NCI-H226 (cell line): ENCODE results near the gene SLC7A8.
A peak's percentile ranks its signal among the peaks of the same experiment; 100 is the strongest.
"Not testable (repeated sequence)": the region's sequence is repeated elsewhere in the genome, so short reads cannot be mapped to it uniquely, and the experiment has no call there.

ENCODE experiments used
- DNase-seq: peaks from one replicate; pipeline ENCODE4 v3.0.0-alpha.2; 2015

Gene SLC7A8

DNA sequence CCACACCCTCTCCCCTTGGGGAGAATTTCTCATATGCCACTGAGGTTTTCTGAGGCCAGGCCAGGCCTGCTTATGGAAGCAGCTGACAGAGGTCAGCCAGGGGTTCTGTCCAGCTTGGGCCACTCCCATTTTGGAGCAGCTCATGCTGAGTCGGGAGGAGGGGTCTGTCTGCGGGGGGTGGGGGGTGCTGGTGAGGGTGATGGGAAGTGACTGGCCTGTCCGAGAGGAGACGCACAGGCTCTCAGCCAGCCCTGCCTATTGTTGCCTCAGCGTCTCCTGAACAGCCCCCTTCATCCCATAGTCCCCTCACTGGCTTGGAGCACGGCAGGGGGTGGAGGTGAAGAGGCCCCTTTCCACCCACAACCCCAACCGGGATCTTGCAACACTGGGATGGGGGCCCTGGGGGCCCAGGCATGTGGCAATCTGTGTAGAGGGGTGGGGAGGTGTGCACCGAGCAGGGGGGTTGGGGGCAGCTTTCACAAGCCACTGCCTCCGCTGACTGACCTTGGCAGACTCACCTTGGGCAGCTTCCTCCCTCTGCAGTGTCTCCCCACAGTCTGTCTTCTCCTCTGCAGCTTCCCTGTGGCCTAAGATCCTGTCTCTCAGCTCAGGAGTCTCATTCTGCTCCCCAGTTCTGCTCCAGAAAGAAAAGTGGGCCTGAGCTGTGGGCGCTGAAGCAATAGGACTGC, 69.9 kb downstream of the SLC7A8 start:
- no peak for DNase-seq

DNA sequence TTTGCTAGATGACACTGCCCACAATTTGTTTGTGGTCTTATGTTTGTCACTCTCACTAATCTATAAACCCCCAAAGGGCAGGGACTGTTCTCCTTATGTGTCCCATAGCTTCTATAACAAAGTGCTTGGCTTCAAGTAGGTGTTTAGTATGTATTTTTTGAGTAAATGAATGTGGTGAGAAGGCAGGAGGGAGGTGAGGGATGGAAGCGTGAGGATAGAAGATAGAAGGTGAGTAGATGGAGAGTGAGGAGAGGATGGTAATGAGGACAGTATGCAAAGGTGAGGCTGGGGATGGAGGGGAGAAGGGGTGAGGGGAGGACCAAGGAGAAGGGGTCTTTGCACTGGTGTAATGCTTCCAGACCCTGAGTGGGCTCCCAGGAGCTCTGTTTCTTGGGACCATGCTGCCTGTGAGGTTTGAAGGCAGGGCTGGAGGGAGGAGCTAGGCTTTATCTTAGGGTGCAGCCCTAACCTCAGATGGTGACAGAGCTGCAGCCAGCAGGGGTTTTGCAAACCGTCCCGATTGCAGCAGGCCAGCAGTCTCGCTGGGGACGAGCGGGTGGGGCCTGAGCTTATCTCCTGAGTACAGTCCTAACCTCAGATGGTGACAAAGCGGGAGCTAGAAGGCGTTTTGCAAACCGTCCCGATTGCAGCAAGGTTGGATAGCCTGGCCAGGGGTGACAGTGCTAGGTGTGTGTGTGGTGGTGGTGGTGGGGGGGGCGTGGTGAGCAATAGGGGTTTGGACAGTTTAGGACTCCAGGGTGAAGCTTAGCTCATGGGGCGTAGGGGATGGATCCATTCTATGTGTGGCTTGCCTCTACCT, 70.9 kb downstream of the SLC7A8 start:
- no peak for DNase-seq

DNA sequence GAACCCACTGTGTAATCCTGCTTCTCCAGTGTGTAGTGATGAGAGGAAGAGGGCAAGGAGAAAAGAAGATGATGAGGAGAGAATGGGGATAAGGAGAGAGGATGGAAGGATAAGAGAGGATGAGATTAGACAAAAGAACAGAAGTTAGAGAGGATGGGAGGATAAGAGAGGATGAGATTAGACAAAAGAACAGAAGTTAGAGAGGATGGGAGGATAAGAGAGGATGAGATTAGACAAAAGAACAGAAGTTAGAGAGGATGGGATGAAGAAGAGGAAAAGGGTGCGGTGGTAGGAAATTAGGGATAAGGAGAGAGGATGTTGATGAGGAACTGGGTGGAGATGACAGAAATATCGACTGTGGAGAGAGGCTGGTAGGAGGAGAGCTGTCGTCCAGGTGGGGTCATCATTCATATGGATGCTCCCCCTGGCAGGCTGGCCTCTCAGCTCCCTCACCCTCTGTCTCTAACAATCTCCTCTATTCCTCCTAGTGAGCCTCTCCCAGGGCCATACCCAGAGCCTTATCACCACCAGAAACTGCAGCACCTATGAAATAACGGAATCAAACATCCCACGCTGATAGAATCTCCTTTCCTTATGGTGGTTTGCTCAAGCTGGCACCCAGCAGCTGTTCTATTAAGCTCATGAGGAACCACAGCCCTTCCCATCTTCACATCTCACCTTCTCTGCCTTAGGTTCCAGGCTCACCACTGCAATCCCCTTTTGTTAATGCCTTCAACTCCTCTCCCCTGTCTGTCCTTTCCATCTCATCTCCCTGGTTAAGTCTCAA, 72.7 kb downstream of the SLC7A8 start:
- DNase-seq = no peak

DNA sequence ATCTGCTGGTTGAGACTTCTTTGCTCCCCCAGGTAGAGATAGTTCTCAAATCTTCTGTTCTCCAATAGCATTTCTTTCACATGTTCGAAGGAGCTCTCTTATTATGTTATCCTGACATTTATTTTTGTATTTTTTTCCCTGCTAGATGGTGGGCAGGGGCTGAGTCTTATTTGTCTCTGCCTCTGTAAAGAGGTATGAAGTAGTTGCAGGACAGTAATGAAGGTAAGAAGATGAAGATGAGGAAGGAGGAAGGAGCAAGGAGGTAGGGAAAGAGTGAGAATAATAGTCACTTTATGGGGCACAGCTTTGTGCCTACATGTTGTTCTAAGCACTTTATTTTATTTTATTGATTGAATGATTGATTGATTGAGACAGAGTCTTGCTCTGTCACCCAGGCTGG, 73.7 kb downstream of the SLC7A8 start:
- DNase-seq = no peak

DNA sequence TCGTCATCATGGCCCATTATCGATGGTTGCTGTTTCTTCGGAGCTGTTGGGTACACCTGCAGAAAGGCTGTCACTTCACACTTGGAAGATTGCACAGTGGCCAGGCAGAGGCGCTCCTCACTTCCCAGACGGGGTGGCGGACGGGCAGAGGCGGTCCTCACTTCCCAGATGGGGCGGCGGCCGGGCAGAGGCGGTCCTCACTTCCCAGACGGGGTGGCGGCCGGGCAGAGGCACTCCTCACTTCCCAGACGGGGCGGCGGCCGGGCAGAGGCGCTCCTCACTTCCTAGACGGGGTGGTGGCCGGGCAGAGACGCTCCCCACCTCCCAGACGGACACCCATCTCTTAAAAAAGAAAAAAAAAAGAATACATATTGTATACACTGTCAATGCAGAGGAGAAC, 75.3 kb downstream of the SLC7A8 start:
- DNase-seq = not testable (repeated sequence)

DNA sequence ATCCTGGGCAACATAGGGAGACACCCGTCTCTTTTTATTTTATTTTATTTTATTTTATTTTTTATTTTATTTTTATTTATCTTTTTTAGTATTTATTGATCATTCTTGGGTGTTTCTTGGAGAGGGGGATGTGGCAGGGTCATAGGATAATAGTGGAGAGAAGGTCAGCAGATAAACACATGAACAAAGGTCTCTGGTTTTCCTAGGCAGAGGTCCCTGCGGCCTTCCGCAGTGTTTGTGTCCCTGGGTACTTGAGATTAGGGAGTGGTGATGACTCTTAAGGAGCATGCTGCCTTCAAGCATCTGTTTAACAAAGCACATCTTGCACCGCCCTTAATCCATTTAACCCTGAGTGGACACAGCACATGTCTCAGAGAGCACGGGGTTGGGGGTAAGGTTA, 75.8 kb downstream of the SLC7A8 start:
- DNase-seq = not testable (repeated sequence)

DNA sequence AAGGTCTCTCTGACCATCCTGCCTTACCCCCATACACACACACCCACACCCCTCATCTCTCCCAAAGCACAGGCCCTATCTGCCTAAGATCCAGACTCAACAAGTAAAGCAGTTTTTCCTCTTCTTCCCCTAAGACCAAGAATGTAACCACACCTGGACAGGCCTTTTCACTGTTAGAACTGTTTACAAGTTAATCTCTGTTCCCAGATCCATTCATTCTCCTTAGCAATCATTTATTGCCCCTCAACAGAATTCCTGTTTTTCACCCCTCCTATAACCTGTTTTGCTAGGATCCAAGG, 76.8 kb downstream of the SLC7A8 start:
- no peak for DNase-seq

DNA sequence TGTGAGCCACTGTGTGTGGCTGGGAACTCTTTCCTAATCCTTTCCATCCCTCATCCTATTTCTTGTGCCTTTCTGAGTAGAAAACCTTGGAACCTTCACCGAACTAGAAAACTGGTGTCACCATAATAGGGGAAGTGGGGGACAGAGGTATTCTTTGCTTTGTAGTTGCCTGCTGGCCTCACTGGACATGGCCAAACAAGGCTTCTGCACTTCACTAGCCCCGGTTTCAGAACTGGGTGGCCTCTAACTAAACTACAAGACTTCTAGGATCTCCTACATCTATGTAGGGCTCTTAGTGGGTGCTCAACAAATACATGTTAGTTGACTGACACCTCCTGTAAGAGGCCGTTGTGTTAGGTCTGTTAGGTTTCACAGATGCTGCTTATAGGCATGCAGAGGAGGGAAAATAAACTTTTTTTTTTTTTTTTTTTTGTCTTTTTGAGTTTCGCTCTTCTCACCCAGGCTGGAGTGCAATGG, 78.1 kb downstream of the SLC7A8 start:
- DNase-seq = no peak

DNA sequence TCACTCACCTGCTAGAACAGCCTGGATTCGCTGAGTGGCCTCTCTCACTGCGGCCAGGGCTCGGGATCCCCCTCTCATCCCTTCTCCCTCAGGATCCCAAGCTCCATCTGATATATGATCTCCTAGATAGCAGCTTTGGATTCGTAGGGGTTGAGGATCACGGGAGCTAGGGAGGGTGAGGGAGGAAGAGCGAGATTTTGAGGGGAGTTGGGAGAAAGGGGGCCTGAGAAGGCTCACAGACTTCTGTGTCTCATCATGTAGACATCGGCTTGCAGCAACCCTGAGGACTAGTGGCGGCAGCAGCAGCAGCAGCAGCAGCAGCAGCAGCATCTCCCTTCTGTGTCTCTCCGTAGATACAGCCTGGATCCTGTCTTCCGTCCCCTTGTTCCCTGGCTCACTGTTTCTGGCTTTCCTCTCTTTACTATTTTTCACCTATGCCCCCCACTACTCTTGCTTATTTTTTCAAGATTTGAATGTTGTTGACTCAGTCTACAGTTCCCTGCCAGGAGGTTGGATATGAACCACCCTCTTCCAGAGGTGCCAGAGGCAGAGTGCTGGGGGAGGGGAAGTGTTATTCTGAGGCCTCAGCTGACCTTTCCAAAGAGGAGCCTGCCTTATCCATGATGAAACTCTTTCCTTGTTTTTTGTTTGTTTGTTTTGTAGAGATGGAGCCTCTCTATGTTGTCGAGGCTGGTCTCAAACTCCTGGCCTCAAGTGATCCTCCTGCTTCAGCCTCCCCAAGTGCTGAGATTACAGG, 78.7 kb downstream of the SLC7A8 start, which contains the start of gene CIROP:
Gene CIROP (minus strand): TSS at position 399 of the 757 bp plus-strand sequence. CDS start 69 bp downstream, at position 330.
- DNase-seq = no peak

DNA sequence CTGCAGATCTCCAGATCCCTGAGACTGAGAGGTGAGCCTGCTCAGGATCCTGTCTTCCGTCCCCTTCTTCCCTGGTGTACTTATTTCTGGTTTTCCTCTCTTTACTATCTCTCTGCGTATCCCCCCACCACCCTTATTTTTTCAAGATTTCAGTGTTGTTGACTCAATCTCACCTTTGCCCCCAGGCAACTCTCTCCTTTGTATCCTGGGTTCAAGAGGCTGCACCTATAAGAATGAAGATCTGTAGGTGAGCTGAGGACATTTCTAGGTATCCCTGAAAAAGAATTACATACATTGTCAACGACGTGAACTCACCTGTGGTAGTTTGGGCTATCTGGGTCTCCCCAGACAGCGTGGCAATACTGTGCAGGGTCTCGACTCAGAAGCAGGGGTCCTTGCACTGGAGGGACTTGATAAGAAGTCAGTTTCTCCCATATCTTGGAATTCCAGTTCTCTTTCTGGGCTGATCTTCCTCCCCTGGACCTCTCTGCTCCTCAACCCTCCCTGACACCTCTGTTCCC, 79.3 kb downstream of the SLC7A8 start:
- no peak for DNase-seq

DNA sequence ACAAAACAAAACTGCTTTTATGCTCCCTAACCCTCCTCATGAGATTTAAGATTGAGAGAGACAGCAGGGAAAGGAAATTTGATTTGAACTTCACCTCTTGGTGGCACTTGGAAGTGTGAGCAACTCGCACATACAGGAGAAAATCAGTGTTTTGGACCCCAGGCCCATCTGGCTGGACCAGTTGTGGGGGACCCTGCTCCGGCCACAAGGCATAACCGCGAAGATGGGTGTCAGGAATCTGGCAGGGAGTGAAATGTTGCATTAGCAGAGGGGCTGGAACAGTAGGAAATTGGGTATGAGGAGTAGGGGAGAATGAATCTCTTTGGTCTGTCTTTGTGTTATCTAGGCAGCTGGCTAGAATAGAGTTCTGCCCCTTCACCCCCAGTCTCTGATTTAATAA, 79.9 kb downstream of the SLC7A8 start:
- DNase-seq = no peak

DNA sequence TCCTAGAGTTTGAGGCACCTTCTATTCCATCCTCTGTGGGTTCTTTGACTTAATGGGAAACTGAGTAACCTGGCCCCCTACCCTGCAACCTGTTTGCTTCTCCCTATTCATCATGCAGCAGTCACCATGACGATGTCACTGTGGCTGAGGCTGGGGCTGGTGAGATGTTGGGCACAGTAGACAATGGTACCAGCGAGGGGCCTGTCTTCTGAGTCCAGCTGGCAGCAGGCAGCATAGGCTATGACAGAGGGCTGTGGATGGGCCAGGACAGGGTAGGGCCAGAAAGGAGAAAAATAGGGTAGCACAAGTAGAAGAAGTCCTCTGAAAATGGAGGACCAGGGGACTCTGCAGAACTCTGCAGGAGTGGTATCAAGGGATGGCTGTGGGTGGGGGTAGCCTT, 80.7 kb downstream of the SLC7A8 start:
- no peak for DNase-seq

DNA sequence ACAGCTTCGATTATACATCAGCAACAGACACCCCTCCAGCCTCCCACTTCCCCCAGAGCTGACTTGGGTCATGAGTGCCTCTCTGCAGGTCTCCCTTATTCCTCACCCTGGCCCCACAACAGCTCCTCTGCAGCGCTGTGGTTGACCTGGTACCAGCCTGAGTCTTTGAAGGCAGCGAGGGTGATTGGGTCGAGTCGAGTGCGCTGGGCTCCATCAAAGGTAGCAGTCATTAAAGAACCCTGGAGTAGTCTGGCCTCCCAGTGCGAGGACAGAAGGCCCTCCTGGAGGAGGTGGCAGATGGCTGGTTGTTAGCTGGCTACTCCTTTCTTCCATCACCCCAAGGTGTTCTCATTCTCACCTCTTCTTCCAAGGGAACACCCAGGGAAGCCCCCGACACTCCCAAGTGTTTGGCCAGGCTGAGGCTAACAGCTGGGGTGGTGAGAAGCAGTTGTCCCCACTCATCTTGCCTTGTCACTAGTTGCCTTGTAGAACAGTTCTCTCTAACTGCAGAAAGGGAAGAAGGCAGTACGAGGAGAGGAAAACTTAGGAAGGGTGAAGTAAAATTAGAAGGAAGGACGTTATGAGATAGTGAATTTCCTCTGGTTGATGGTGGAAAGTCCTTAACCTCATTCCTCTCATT, 81.4 kb downstream of the SLC7A8 start:
- DNase-seq = no peak

DNA sequence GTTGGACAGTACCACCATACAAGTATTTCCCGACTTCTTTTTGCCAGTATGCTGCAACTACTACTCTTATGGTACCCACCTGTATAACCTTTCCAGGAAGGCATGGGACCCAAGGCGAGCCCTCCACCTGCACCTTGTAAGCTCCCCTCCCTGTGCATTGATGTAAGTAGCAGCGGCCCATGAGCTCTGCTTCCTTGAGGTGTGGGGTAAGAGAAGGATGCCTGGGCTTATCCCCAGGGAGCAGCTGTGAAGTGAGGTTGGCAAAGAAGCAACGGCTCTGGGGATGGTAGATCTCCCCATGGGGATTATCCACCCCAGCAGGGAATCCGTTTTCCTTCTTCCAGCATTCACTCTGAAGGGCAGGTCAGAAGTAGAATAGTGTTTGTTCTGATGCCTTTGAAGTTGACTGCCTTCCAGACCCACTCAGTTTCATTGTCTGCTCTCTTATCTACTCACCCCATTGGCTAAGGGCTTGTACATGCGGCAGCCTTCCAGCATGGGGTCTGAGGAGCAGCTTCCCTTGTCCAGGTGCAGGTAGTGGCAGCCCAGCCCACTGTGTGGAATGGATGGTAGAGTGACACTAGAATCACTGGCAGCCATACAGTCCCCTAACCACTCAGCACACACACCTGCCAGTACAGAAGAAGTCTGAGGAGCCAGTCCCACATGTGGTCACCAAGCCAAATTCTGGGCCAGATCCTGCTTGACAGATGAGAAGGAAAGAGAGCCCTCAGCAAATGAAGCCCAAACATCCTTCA, 82.1 kb downstream of the SLC7A8 start:
- DNase-seq = no peak

DNA sequence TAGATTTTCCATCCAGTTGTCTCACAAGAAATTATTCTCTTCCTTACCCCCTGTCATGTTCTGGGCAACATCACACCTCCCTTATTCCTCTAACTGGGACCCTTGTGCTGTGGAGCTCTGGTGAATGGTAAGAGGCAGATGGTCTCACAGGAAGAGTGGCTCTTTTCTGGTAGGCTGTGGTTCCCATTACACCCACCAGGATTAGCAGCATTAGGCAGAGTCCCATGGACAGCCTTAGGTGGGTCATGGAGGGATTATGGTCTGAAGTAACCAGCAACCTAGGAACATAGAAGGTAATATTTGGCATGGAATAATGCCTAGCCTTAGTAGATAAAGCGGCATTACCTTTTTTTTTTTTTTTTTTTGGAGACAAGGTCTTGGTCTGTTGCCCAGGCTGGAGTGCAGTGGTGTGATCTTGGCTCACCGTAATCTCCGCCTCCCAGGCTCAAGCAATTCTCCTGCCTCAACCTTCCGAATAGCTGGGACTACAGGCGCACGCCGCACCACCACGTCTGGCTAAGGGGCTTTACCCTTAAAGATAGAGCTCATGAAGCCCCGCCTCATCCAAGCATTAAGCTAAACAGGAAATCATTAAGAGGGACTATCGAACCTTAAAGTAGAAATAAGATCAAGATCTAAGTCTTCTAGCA, 84.1 kb downstream of the SLC7A8 start:
- DNase-seq = no peak

DNA sequence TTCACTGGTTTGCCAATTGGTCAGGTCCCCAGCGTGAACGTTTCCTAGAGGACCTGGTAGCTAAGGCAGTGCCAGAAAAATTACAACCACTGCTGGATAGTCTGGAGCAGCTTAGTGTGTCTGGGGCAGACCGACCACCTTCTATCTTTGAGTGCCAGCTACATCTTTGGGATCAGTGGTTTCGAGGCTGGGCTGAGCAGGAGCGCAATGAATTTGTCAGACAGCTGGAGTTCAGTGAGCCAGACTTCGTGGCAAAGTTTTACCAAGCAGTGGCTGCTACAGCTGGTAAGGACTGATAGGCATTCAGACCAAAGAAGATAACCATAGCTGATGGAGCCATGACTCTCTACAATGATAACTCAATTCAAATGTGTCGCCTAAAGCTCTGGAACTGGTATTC, 85.7 kb downstream of the SLC7A8 start:
- DNase-seq = no peak

DNA sequence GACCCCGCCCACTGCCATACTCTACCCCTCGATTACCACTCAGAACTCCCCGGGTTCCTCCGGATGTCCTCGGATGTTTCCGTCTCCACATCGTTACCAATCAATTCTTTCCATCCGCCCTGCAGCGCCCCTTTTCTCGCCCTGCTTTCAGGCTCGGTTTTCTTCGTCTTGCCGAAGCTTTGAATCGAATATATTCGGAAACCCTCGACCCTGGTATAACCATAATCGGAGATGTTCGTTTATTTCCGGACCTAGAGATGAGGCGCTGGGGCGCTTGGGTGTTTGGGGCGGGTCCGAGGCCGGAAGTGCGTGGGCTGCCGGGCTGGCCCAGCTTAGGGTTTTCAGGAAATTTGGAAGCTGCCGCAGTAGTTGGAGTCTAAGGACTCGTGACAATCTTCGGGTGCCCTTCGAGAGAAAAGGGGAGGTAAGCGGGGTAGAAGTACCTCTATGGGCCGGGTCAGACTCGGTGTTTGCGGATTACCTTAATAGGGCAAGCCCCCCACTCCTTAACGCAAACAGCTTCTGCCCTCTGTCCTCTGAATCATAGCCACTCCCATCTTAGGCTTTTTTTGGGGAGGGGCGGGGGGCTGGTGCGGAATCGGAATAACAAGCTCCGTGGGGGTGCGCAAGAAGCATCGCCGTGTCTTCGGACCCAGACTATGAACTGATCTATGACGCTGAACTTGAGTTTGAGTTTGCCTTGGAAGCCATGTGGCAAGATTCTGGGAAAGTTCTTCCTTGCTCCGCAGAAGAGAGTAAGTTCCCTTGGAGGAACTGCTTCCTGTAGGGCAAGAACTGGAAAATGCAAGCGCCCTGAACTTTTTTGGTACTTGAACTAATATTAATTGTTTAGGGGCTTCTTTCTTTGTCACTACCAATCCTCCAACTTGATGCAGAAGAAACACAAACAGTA, 88.0 kb downstream of the SLC7A8 start, which contains the start of gene C14orf119:
Gene C14orf119 (plus strand): TSS at position 310 of the 913 bp plus-strand sequence. CDS start 2,154 bp downstream, outside the sequence.
- peak; percentile 96 for DNase-seq

DNA sequence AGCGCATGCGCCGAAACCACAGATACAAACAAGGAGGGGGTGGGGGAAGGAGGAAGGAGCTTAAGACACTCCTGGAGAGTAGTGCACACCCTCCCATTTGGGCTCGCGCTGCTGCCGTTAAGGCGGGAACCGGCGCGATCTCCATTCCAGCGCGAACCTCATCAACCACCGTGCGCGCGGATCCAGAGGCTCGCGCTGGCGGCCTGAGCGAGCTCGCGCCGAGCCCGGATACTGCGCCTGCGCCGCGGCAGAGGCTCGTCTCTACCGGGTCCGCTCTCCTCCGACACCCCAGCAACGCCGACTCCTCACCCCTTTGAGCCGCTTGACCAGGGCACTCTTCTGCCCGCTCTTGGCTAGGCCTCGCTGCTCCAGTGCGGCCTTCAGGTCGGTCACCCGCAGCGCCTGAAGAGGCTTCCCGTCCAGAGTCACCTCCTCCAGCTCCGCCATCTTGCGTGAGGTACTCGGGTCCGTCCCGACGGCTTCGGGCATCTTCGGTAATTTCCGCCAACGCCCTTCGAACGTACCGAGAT, 88.7 kb downstream of the SLC7A8 start, which contains the start of gene ACIN1:
Gene ACIN1 (minus strand): TSS at position 471 of the 530 bp plus-strand sequence. CDS start 24 bp downstream, at position 447.
- DNase-seq = peak; percentile 70
